NCI-H1092 (cell line): ENCODE results near the gene TBPL1.
A peak's percentile ranks its signal among the peaks of the same experiment; 100 is the strongest.
"Not testable (repeated sequence)": the region's sequence is repeated elsewhere in the genome, so short reads cannot be mapped to it uniquely, and the experiment has no call there.

ENCODE experiments used
- DNase-seq: peaks from one replicate; lab custom pipeline; 2025; lab: John Stamatoyannopoulos, UW

The TBPL1 gene

DNA sequence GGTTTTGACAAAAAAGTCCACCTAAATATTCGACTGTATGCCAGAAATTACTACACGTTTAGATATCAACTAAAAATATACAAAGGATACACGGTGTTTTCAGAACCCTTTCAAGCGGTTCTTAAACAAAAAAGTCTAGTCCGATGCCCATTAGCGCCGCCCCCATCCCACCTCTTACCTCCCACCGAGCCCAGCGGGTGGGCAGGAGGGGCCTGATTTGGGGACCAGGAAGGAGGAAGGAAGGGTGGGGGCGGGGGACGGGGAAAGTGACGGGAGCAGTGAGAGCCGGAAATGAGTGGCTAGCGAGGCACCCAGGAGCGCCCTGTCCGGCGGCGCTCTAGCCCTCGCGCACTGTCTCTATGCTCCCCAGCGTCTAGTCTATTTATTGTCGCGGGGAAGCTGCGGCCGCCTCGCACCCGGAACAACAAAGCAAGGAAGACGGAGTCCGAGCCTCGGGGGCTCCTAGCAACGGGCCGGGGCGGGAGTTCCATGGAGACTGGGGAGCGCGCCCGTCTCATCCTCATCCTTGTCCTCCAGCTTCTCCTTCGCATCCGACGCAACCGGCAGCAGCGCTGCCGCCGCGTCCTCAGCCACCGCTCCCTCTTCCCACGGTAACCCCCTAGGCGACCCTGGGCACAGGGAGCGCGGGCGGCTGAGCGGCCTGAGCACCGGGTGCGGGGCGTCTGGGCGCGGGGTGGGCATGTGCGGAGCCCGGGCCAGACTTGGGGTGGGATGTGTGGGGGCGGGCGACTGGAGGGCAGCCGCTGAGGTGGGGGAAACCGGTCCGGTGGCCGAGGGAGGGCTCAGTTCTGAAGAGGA, at the start of gene TBPL1:
TBPL1 (plus strand) TSS at position 410 of the 819 bp plus-strand sequence. CDS start 26,902 bp downstream, outside the sequence.
- DNase-seq: peak; percentile 95

DNA sequence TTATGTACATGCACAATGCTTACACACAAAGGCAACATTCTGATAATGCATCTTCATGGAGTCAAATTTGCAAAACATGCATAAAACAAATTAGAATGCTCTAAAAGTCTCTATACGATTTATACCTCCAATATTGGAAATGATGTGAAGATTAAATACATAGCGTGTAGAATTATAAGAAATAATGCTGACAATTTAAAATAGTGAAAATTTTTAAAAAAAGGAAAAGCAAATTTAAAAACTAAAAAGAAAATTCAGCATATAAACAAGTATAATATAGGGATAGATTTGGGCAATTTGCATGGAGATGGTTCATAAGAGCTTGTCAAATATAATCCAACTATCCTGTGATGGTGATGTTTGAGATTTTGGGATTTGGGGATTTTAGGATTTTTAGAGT, 49.2 kb upstream of the TBPL1 start:
- DNase-seq: no peak

GRCh38 chr6:133906050-133906449, 47.0 kb upstream of the TBPL1 start:
- no peak for DNase-seq

DNA sequence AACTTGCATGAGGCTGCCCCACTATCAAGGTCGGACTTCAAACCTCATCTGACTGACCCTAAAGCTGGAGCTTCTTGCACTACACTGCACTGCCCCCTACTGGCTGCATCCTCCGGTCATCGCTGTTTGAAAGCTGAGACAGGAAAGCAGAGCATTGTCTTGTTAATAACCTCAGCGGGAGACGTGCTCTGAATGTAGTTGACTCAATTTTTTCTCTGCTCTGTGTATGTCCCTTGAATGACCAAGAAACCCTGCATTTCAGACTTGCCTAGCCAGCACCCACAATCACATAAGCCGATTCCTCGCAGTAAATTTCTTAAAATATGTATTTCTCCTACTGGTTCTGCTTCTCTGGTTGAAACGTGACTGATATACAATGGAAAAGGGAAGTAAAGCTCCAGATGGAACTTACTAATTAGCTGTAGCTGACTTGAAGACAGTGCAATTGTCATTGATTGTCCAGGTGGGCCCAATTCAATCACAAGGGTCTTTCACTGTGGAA, 36.3 kb upstream of the TBPL1 start:
- DNase-seq: peak; percentile 59

GRCh38 chr6:133917781-133918180, 35.2 kb upstream of the TBPL1 start:
- no peak for DNase-seq

DNA sequence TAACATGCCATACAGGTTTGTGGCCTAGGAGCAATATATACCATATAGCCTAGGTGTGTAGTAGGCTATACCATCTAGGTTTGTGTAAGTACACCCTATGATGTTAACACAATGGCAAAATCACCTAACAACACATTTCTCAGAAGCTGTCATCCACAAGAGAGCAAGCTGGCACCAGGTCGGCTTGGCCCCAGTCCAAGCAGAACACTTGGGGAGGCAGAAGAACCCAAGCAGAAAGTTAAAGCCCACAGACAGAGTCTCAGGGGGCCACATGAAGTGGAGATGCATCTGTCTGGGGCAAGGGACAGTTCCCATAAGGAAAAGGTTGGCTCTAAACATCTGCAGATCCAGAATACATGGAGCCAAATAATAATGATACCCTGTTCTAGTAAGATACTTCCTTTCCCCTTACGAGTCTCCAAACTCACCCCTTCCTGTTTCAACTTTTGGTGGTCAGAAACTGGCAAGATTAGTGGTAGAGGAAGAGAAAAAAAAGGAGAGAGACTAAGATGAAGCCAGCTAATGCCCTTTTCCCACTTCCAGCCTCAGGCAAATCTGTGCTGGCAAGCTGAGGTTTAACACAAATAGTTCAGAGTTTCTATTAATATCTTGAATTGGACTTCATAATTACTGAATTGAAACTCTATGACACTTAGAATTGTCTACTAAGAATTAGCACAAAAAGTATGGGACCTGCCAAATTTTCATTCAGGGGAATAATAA, 34.7 kb upstream of the TBPL1 start:
- DNase-seq: no peak

DNA sequence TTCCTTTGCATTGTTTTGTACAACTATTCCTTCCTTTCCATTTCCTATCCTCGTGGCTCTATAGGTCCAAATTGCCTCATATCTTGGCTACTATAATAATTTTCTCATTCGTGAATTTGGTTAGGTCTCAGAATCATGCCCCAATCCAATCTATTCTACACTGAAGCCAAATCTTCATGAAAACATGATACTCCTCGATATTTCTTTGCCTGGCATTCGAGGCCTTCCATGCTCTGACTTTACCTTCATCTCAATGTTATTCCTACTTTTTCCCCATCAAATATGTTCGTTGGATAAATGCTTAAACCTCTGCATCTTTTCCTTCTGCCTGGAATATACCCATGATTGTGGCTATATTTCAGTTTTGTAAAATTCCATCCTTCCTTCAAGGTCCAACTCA, 33.7 kb upstream of the TBPL1 start:
- DNase-seq: no peak

GRCh38 chr6:133921249-133921859, 31.7 kb upstream of the TBPL1 start:
- peak; percentile 77 for DNase-seq

GRCh38 chr6:133923938-133924593, 29.0 kb upstream of the TBPL1 start:
- peak; percentile 74 for DNase-seq

GRCh38 chr6:133931221-133931620, 21.8 kb upstream of the TBPL1 start:
- DNase-seq: not testable (repeated sequence)

DNA sequence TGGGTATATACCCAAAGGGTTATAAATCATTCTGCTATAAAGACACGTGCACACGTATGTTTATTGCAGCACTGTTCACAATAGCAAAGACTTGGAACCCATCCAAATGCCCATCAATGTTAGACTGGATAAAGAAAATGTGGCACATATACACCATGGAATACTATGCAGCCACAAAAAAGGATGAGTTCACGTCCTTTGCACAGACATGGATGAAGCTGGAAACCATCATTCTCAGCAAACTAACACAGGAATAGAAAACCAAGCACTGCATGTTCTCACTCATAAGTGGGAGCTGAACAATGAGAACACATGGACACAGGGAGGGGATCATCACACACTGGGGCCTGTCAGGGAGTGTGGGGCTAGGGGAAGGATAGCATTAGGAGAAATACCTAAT, 16.7 kb upstream of the TBPL1 start:
- DNase-seq: not testable (repeated sequence)

DNA sequence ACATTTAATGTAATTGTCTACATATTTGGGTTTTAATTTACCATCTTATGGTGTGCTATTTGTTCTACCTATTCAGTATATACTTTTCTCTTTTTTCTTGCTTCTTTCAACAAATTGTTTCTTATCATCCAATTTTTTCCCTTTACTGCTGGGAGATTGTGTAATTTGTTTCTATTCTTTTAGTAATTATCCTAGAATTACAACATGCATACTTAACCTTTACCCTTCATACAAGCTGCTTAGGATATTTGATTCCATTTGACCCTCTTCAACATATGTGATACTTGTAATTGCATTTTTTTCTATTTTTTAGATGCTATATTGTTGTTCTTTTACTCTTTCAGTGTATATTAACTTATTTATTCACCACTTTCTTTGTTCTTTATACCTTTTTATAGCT, 15.1 kb upstream of the TBPL1 start:
- DNase-seq: no peak

GRCh38 chr6:133938533-133938932, 14.5 kb upstream of the TBPL1 start:
- DNase-seq: no peak

DNA sequence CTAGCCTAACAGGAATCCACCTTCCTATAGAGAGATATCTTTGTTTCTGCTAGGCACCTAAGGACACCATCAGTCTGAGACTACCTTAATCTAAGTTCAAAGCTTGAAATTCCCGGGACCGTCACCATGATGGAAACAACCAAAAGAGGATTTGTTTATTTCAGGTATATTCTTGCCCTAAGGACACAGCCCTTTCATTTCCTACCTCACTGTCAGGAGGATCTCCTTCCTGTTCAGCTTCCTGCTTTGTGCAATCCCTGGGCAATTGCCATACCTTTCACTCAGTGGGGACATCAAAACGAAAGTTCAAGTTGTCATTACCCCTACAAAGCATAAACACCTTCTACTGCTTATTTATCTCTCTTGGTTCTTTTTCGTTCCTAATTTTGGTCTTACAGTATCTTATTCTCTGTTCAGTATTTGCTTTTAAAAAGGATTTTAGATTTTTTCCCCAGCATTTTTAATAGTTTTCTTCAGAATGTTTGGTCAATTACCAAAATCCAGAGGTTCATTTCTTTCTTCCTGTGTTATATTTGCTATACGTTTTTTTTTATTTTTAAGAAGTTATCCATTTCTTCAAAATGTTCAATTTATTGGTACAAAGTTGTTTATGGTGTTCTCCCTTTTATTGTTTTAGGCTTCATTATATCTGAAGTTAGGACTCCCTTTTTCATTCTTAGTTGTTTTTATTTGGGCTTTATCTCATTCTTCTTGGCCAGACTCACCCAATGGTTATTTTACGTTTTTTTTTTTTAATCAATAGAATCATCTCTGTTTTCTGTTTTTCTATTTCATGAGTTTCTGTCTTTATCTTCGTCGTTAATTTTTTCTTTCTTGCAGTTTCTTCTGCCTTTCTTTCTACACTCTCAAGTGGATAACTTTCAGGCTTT, 13.0 kb upstream of the TBPL1 start:
- DNase-seq: no peak

GRCh38 chr6:133945158-133945557, 7.9 kb upstream of the TBPL1 start:
- DNase-seq: no peak

DNA sequence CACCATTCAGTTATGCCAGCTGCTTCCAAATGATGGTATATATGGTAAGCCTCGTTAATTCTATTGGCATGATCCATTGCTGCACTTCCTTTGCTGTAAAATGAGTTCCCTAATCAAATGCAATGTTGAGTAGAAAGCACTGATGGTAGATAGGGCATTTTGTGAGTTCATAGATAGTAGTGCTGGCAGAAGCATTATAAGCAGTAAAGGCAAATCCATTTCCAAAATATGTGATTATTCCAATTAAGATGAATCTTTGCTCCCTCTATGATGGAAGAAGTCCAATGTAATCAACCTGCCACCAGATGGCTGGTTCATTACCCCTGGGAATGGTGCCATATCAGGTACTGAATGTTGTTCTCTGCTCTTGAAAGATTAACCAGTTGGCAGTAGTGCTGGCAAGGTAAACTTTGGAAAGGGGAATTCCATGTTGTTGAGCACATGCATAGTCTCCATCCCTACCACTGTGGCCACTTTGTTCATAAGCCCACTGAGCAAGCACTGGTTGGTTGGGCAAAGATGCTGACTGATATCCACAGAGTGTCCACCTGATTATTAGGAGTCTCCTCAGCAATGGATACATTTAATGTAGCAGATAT, 5.6 kb upstream of the TBPL1 start:
- DNase-seq: peak; percentile 93

DNA sequence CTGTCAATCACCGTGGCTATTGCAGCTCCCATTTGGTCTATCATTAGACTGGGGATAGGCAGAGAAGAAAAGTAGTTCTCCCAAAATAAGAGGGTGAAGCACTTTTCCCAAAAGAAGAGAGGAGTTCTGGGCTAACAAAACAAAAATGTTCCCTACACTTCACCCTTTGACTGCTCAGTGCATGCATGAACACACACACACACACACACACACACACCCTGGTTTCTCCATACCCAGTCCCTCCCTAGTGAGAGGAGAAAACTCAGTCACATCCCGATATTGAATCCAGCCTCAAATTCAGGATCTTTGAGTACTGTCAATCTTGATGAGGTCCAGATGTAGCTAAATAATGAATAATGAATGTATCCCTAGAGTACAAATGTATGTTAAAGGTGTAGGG, 4.6 kb upstream of the TBPL1 start:
- no peak for DNase-seq

DNA sequence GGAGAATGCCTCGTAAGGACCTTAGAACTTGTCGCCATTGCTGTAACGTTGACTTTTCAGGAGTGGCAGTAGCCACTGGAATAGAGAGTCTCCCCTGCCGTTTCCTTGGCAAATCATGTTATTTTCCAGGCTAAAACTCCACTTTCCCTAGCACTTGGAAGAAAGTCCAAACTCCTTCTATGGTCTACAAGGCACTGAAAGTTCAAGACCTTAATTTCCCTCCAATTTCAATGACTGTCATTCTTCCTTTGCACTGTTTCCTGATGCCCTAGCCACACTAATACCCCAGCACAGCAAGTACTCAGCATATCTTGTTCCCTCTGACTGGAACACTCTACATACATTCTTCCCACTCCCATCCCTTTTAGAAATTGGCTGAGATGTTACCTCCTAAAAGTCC, 1.8 kb upstream of the TBPL1 start:
- no peak for DNase-seq

DNA sequence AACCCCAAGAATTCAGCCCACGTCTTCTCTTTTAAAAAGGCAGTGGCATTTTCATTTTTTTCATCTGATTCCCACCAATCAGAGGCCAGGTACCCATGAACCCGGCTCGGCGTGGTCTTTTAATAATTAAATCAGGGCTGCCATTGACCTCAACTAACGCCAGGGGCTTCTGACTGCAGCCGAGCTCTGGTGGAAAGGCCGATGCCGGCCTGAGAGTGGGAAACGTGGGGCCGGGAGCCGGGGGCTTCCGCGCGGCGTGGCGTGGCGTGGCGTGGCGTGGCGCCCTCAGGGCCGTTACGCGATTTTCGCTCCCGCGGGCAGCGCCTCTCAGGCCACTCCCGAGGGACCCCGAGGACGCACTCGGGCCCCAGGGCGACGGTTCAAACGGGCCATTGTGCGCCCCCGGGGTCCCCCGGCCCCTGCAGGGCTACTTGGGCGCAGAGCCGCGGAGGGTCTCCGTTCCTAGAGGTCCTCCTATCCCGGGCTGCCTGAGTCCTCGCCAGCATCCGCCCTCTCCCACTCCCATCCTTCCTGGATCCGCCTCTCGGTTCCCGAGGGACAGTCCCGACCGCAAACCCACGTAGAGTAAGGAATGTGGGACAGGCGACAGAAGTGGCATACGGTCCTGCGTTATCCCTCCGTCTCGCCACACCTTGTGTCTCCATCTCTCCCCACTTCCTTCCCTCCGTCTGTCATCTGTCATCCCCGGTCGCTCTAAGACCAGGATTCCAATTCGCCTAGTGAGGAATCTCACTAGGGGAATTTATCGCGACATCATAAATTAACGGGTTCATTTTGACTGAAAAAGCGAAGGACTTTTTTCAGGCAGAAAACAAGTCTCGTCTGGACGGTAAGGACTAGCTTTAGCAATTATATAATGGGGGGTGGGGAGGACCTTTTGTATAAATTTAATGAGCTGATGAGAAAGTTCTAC, 876 bp upstream of the TBPL1 start:
- peak; percentile 49 for DNase-seq
